Peyer's patch (tissue), 4 donors: ENCODE data around the gene GSTO2. TPM values are rescaled to one million over a fixed set of nuclear protein-coding genes. Genes with fewer than 3 reads are reported as not detected.

Experiments used
- DNase-seq, 3 donors: peaks; one replicate each; pipeline ENCODE4 v3.0.0-alpha.2; 2017 to 2019
- H3K27ac ChIP-seq, 4 donors: fragments of 200-600 bp; sonication (generic); one replicate each; pipeline ENCODE4 v1.5.1; 2016 to 2019
- H3K27me3 ChIP-seq, 2 donors: fragments of 200-600 bp; sonication (generic); one replicate each; pipeline ENCODE4 v1.5.1; 2019
- H3K36me3 ChIP-seq, 3 donors: fragments of 200-600 bp; sonication (generic); one replicate each; pipeline ENCODE4 v1.5.1; 2016 to 2019
- H3K4me1 ChIP-seq, 4 donors: fragments of 200-600 bp; sonication (generic); one replicate each; pipeline ENCODE4 v1.5.1; 2016 to 2019
- H3K4me3 ChIP-seq, 4 donors: fragments of 200-600 bp; sonication (generic); 1 replicate in 3 of 4; 2 replicates in 1 of 4; pipeline ENCODE4 v1.5.1; 2016 to 2019; ENCODE audit warnings: mild to moderate bottlenecking in 1 of 4
- H3K9me3 ChIP-seq, 4 donors: fragments of 200-600 bp; sonication (generic); one replicate each; pipeline ENCODE4 v1.5.1; 2016 to 2019; ENCODE audit warnings: mild to moderate bottlenecking in 1 of 4
- POLR2A ChIP-seq, 2 donors: fragments of 450-650 bp; IDR thresholded peaks; one replicate each; pipeline ENCODE4 v1.5.1; 2017; ENCODE audit warnings: antibody characterized with exemption in 2 of 2, mild to moderate bottlenecking in 2 of 2, moderate library complexity in 2 of 2
- total RNA-seq, 4 donors: library from RNA; depleted of rRNA; stranded (reverse); fragments of >200 nt; gene quantifications; one replicate each; pipeline ENCODE4 v1.1.0, GENCODE V29; 2016
- TF ChIP-seq, protein P1 (sequence below), 6 experiments: fragments of 450-650 bp in 4 of 6; fragments of 200-600 bp in 2 of 6; sonication (generic) in 1 of 6; IDR thresholded peaks; one replicate each; pipeline ENCODE4 v1.5.1; 2017 to 2019; ENCODE audit warnings: antibody characterized with exemption in 6 of 6, mild to moderate bottlenecking in 3 of 6, moderate library complexity in 1 of 6

Gene GSTO2
- total RNA-seq, 4 donors from 2014 or later, result 9.1 to 15.5 (median 13.7) TPM

DNA sequence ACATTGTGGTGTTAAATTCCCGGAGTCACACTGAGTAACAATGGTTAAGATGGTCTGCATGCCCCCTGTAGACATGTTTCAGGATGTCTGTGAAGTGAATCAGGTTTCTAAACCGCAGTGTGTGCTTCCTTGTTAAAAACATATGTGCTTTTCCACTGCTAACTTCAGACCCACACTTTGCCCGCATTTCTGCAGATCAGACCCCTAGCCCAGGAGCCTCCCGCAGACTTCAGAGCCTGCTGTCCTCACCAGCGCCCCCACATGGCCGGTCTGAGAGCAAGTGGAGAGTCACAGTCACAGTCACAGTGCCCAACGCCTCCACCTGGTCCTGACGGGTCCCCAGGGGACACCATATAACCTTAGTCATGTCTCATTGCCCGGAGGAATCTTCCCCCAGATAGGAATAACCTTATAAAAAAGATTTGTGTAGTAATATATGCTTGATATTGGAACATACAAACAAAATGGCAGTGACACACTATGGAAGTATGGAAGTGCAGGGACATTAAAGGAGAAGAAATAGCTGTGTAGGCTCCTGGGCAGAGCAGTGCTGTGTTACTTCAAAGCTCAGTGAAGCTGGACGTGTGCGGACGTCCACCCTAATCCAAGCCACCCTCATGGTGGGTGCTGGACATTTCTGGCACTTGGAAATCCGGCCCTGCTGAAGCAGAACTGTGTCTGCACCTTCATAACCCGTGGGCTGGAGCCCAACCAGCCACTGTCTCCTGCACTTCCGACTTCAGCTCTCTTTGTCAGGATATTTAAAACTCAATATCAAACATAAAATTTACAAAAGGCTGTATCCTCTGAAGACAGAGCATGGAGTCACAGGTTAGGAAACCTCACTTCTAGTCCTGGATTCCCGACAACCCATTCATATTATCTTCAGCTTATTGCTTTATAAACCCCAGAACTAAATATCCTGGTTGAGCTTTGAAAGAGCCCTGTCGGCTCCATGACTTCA is 29.0 kb downstream of the GSTO2 start:
- H3K27me3 ChIP-seq, result no peaks in the 10 kb centered on the region
- no peak for DNase-seq
- H3K27ac ChIP-seq, result no peak overlapping the region
- peaks cover 0 to 13% (median 0%) of the 10 kb centered on the region in 4 donors for H3K4me1 ChIP-seq
- TF ChIP-seq, protein P1, sequence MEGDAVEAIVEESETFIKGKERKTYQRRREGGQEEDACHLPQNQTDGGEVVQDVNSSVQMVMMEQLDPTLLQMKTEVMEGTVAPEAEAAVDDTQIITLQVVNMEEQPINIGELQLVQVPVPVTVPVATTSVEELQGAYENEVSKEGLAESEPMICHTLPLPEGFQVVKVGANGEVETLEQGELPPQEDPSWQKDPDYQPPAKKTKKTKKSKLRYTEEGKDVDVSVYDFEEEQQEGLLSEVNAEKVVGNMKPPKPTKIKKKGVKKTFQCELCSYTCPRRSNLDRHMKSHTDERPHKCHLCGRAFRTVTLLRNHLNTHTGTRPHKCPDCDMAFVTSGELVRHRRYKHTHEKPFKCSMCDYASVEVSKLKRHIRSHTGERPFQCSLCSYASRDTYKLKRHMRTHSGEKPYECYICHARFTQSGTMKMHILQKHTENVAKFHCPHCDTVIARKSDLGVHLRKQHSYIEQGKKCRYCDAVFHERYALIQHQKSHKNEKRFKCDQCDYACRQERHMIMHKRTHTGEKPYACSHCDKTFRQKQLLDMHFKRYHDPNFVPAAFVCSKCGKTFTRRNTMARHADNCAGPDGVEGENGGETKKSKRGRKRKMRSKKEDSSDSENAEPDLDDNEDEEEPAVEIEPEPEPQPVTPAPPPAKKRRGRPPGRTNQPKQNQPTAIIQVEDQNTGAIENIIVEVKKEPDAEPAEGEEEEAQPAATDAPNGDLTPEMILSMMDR (IDR thresholded peaks at IDR 0.05), result peak in 2 of 6 experiments; percentile 5 to 13
- no peak for TF ChIP-seq POLR2A (IDR thresholded peaks at IDR 0.05)
- H3K36me3 ChIP-seq, result no peaks in the 10 kb centered on the region
- no peaks in the 10 kb centered on the region for H3K9me3 ChIP-seq
- no peak overlapping the region for H3K4me3 ChIP-seq

DNA sequence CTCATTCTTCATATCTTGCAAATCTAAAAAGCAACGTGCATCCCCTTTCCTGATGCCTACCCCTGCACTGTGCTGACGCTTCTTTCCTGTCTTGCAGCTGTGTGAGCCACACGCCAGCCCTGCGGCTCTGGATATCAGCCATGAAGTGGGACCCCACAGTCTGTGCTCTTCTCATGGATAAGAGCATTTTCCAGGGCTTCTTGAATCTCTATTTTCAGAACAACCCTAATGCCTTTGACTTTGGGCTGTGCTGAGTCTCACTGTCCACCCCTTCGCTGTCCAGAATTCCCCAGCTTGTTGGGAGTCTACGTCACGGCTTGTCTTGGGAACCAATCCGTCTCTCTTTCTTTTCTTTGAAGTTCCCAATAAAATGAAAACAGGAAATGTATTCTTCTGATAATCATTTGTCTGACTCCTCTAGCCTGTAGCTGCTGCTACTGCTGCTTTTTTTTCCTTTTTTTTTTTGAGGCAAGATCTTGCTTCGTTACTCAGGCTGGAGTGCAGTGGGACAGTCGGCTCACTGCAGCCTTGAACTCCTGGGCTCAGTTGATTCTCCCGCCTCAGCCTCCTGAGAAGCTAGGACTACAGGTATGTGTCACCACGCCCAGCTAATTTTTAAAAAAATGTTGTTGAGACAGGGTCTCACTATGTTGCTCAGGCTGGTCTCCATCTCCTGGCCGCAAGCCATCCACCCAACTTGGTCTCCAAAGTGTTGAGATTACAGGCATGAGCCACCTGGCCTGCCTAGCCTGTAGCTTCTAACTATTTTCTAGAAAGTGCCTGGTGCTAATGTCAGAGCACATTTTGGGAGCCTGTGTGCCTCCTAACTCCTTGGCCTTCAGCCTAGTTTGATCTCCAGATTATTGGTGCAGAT is 30.3 kb downstream of the GSTO2 start:
- Histone ChIP-seq H3K27me3 (no peaks in the 10 kb centered on the region), H3K9me3 (no peaks in the 10 kb centered on the region), H3K27ac (peak overlapping the region in 3 of 4 donors; percentile 39 to 81 (median 66)), H3K36me3 (no peaks in the 10 kb centered on the region), H3K4me1 (peaks cover 0 to 13% (median 0%) of the 10 kb centered on the region in 4 donors), H3K4me3 (no peak overlapping the region)
- DNase-seq, result no peak
- TF ChIP-seq POLR2A (IDR thresholded peaks at IDR 0.05), result no peak
- TF ChIP-seq, protein P1 (IDR thresholded peaks at IDR 0.05), result no peak

DNA sequence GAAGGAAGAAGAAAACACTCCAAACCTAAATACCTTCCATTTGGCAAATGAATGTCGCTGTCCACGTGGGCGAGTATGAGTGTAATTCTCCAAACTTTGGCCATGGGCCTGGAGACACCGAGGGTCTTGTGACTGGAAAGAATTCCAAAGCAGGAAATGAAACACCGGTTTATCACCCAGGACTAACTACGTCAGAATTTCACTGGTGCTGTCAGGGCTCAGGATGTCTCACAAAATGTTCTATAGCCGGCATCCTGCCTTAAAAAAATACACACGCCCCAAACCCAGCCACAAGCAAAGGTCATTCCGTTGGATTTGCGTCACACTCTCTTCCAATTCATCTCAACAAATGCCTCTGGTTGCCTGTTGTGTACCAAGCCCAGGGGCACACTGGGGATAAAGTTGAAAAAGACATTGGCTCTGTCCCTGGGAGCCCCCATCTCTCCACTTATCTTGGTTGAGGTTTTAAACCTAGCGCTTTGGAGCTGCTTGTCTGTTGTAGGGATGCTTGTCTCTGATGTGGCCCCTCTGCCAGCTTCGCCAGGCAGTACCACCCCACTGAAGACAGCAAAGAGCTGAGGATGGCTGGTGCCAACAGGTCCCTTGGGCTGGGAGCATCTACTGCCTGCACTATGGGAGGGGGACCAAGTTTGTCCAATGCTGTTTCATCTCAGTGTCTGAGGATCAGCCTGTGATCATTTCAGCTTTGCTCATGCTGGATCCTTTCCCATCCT is 31.2 kb downstream of the GSTO2 start:
- Histone ChIP-seq H3K27me3 (no peaks in the 10 kb centered on the region), H3K4me1 (peaks cover 0 to 13% (median 0%) of the 10 kb centered on the region in 4 donors), H3K9me3 (no peaks in the 10 kb centered on the region), H3K4me3 (no peak overlapping the region), H3K27ac (peak overlapping the region in 3 of 4 donors; percentile 39 to 81 (median 79)), H3K36me3 (no peaks in the 10 kb centered on the region)
- DNase-seq, result no peak
- no peak for TF ChIP-seq POLR2A (IDR thresholded peaks at IDR 0.05)
- TF ChIP-seq, protein P1 (IDR thresholded peaks at IDR 0.05), result no peak

DNA sequence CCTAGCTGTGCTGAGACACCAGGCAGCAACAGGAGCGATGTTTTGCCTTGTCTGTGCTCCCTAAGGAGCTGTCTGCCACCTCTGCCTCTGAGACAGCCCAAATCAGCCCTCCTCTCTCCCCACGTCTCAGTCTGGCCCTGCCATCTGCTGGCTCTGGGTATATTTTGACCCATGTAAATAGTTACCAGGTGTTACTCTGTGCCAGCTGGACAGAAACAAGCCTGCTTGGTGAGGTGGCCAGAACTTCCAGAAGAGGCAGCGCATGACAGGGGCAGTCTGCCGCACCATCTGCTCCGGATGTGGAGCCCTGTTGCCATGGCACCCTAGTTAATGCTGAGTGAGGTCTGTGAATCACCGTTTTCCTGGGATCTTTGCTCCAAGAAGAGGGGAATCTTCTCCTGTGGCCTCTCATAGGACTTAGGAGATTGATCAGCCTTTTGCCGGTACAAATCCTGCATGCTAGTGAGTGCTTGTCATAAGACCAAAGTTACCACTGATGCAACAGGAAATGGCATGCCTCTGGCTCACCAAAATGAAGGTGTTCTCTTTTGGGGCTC is 31.8 kb downstream of the GSTO2 start:
- Histone ChIP-seq H3K27me3 (no peaks in the 10 kb centered on the region), H3K9me3 (no peaks in the 10 kb centered on the region), H3K4me1 (peaks cover 0 to 13% (median 3%) of the 10 kb centered on the region in 4 donors), H3K4me3 (no peak overlapping the region), H3K27ac (peak overlapping the region in 3 of 4 donors; percentile 34 to 81 (median 79)), H3K36me3 (no peaks in the 10 kb centered on the region)
- DNase-seq, result peak in 1 of 3 donors; percentile 72
- no peak for TF ChIP-seq POLR2A (IDR thresholded peaks at IDR 0.05)
- TF ChIP-seq, protein P1 (IDR thresholded peaks at IDR 0.05), result no peak
